GM23248 (cell line): Measurements from ENCODE around the gene C4orf33. TPM values are rescaled to one million over a fixed set of nuclear protein-coding genes. Genes with fewer than 3 reads are reported as not detected.
A peak's percentile ranks its signal among the peaks of the same experiment; 100 is the strongest.

Source experiments
- DNase-seq: peaks from one replicate; pipeline ENCODE4 v3.0.0-alpha.2; 2015
- H2AFZ ChIP-seq: fragments of 200-600 bp; sonication (generic); 2 replicates; pipeline ENCODE4 v1.6.1; 2016; ENCODE audit warnings: antibody characterized with exemption
- H3F3A ChIP-seq: fragments of 200-600 bp; sonication (generic); 2 replicates; pipeline ENCODE4 v1.6.1; 2016; ENCODE audit warnings: mild to moderate bottlenecking, antibody characterized with exemption, mixed run types; ENCODE audit not compliant: insufficient read depth
- H3K27ac ChIP-seq: fragments of 200-600 bp; sonication (generic); 2 replicates; pipeline ENCODE4 v1.5.1; 2016; ENCODE audit warnings: mild to moderate bottlenecking
- H3K27me3 ChIP-seq: fragments of 200-600 bp; sonication (generic); replicated peaks from 2 replicates; pipeline ENCODE4 v1.6.1; 2016; ENCODE audit warnings: mild to moderate bottlenecking; ENCODE audit not compliant: insufficient read depth
- H3K36me3 ChIP-seq: fragments of 200-600 bp; sonication (generic); 2 replicates; pipeline ENCODE4 v1.6.1; 2016; ENCODE audit warnings: low read depth, mild to moderate bottlenecking
- H3K4me1 ChIP-seq: fragments of 200-600 bp; sonication (generic); 2 replicates; pipeline ENCODE4 v1.6.1; 2016; ENCODE audit warnings: mild to moderate bottlenecking; ENCODE audit not compliant: insufficient read depth
- H3K4me2 ChIP-seq: fragments of 200-600 bp; sonication (generic); one replicate; pipeline ENCODE4 v1.6.1; 2016; ENCODE audit warnings: mild to moderate bottlenecking; ENCODE audit not compliant: unreplicated experiment
- H3K4me3 ChIP-seq: fragments of 200-600 bp; sonication (generic); 2 replicates; pipeline ENCODE4 v1.5.1; 2016; ENCODE audit warnings: mild to moderate bottlenecking
- H3K79me2 ChIP-seq: fragments of 200-600 bp; sonication (generic); 2 replicates; pipeline ENCODE4 v1.6.1; 2016; ENCODE audit warnings: mild to moderate bottlenecking; ENCODE audit not compliant: insufficient read depth
- H3K9ac ChIP-seq: fragments of 200-600 bp; sonication (generic); 2 replicates; pipeline ENCODE4 v1.6.1; 2016; ENCODE audit warnings: mild to moderate bottlenecking
- H3K9me2 ChIP-seq: fragments of 200-600 bp; sonication (generic); 2 replicates; pipeline ENCODE4 v1.6.1; 2016; ENCODE audit warnings: mixed run types, mild to moderate bottlenecking, moderate library complexity; ENCODE audit not compliant: insufficient read depth
- H3K9me3 ChIP-seq: fragments of 200-600 bp; sonication (generic); one replicate; pipeline ENCODE4 v1.6.1; 2017; ENCODE audit warnings: low read depth
- H4K20me1 ChIP-seq: fragments of 200-600 bp; sonication (generic); 2 replicates; pipeline ENCODE4 v1.6.0; 2016; ENCODE audit not compliant: insufficient read depth
- EZH2 ChIP-seq: fragments of 200-600 bp; sonication (generic); IDR thresholded peaks from 2 replicates; pipeline ENCODE4 v1.6.1; 2018; ENCODE audit warnings: antibody characterized with exemption, mild to moderate bottlenecking; ENCODE audit not compliant: insufficient read depth, poor library complexity, severe bottlenecking
- EZH2phosphoT487 ChIP-seq: fragments of 200-600 bp; sonication (generic); IDR thresholded peaks from 2 replicates; pipeline ENCODE4 v1.6.1; 2018; ENCODE audit warnings: antibody characterized with exemption, moderate library complexity, mild to moderate bottlenecking, low read depth; ENCODE audit not compliant: insufficient read depth
- WGBS, 2 experiments: methylation state at CpG; one replicate each; pipeline ENCODE4 v1.1.6; 2015 to 2017; ENCODE audit warnings: low lambda C conversion rate in 2 of 2, low coverage in 1 of 2; ENCODE audit errors: missing lambda C conversion rate in 2 of 2; 5-methylcytosine and 5-hydroxymethylcytosine counted together
- in situ Hi-C: fragments of 300-500 bp; cut with MboI; formaldehyde crosslinking; loops from 2 replicates; pipeline ENCODE4 v1.15.0; 2020
- polyA plus RNA-seq: library from polyadenylated mRNA; unstranded; fragments of >200 nt; fragmentation: Nextera tagmentation; extraction: Ambion mirVana; gene quantifications from 2 replicates; pipeline ENCODE4 v1.2.1, GENCODE V29; 2016
- total RNA-seq: library from RNA; depleted of rRNA; stranded (reverse); fragments of >200 nt; shearing (Covaris generic); gene quantifications from 2 replicates; pipeline ENCODE4 v1.2.3, GENCODE V29; 2014

The C4orf33 gene
- total and polyA plus RNA-seq, 2 experiments from 2014 or later = 5.6 to 7.8 TPM

DNA sequence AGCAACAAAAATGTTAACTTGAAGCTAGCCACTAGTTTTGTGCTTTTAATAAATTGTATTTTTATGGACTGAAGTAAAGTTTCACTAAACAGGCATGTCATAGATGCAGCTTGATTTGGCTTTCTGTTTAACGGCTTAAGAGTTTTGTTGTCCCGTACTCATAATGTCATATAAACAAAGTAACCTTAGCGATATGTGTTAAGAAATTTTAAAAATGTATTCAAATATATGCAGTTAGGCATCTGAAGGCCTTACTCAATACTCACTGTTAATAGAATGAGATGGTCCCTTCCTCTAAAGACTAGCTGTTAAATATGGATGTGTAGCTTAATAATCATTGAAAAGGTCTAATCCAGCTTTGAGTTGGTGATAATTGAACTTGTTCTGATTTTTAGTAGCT, 1.6 kb upstream of the C4orf33 start:
- H2AFZ ChIP-seq = peak overlapping the region; percentile 98
- in situ Hi-C loops = no loop called here
- peaks cover 20% of the 10 kb centered on the region for H3K4me1 ChIP-seq

DNA sequence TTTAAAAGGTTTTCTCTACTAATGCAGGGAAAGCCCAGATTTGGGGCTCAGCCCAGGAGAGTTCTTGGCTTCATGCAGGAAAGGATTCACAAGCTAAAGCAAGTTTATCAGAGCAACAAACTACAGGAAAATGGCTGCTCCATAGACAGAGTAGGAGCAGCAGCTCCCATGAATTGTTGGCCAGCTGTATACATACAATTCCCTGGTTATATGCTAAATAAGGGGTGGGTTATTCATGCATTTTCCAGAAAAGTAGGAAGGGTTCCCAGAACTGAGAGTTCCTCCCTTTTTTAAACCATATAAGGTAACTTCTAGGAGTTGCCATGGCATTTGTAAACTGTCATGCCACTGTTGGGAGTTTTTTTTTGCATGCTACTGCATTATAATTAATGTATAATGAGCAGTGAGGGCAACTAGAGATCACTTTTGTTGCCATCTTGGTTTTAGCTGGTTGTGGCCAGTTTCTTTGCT, 2.6 kb downstream of the C4orf33 start:
- no peaks in the 10 kb centered on the region for H3K36me3 ChIP-seq
- no peak overlapping the region for H3K9ac ChIP-seq
- H3K4me1 ChIP-seq = 0 out of 2 replicates have a peak, but pooled peaks cover 5% of the 10 kb centered on the region
- H4K20me1 ChIP-seq = no peaks in the 10 kb centered on the region
- no peak overlapping the region for H3K27ac ChIP-seq
- no peak overlapping the region for H3K4me2 ChIP-seq
- H3K4me3 ChIP-seq = no peak overlapping the region
- no peaks in the 10 kb centered on the region for H3K9me3 ChIP-seq
- no peaks in the 10 kb centered on the region for H3F3A ChIP-seq
- no peak for DNase-seq
- TF ChIP-seq EZH2 = no peak
- TF ChIP-seq EZH2phosphoT487 = no peak
- in situ Hi-C loops = no loop called here
- no peaks in the 10 kb centered on the region for H3K27me3 ChIP-seq
- H3K79me2 ChIP-seq = no peaks in the 10 kb centered on the region
- H3K9me2 ChIP-seq = no peaks in the 10 kb centered on the region
- H2AFZ ChIP-seq = no peak overlapping the region

More for the DNA sequence above, 1.6 kb upstream of the C4orf33 start:
- TF ChIP-seq EZH2 (no peak), EZH2phosphoT487 (no peak)
- Histone ChIP-seq H3K4me2 (peak overlapping the region; percentile 96), H3K79me2 (peaks cover 36% of the 10 kb centered on the region), H3K9me3 (no peaks in the 10 kb centered on the region), H3K9ac (peak overlapping the region; percentile 97), H3K27ac (peak overlapping the region; percentile 99; the same call in 1 of the 2 replicates), H3F3A (peaks cover 10% of the 10 kb centered on the region), H3K36me3 (no peaks in the 10 kb centered on the region), H3K9me2 (no peaks in the 10 kb centered on the region), H3K4me3 (peak overlapping the region; percentile 92), H4K20me1 (no peaks in the 10 kb centered on the region), H3K27me3 (no peaks in the 10 kb centered on the region)
- DNase-seq = peak; percentile 2
- 67 to 71% methylated on average over 3 of the region's 3 CpGs for WGBS, 2 experiments

DNA sequence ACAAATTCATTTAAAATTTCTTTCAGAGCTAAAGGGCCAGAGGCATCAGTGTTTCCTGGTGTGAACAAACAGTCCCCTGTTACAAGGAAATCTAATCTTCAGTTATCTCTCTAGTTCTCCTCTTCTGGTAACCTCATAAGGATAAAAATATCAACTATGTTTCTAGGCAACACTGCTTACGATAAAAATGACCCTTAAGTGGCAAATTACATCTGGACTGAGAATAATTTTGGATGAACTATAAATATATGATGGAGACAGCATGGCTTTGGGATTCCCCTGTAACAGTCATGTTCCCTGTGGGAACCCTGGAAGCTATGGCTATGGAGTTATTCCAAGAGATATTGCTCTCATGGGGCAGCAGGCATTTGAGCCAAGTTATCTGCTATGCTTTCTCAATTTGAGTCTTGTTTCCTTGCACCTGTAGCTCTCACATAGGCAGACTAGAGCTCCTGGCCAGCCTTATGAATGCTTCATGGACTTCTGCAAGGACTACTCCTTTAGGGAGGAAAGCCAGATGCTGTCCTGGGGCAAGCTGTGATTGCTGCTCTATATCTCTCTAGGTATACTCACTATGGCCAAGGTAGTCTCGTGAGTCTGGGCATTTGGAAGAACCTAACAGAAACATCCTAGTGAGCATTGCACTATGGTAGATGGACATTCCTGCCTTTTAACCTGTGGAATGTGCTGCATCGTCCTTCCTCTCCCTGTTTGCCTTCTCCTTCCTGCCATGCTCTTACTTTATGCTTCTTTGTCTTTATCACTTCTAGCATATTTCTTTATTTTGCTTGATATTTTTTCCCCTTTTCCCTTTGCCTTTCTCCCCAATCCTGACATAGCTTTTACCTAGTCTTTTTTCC, 14.2 kb downstream of the C4orf33 start:
- no peak overlapping the region for H3K9ac ChIP-seq
- no peak overlapping the region for H2AFZ ChIP-seq
- no peak overlapping the region for H3K4me2 ChIP-seq
- no peaks in the 10 kb centered on the region for H3K79me2 ChIP-seq
- no peaks in the 10 kb centered on the region for H3K27me3 ChIP-seq
- 85 to 87% methylated on average over 3 of the region's 3 CpGs for WGBS, 2 experiments
- no peaks in the 10 kb centered on the region for H3K9me3 ChIP-seq
- TF ChIP-seq EZH2 (no peak), EZH2phosphoT487 (no peak)
- H3K9me2 ChIP-seq = no peaks in the 10 kb centered on the region
- H4K20me1 ChIP-seq = no peaks in the 10 kb centered on the region
- H3K36me3 ChIP-seq = no peaks in the 10 kb centered on the region
- H3F3A ChIP-seq = no peaks in the 10 kb centered on the region
- no peaks in the 10 kb centered on the region for H3K4me1 ChIP-seq
- H3K4me3 ChIP-seq = no peak overlapping the region
- in situ Hi-C loops = no loop called here
- no peak overlapping the region for H3K27ac ChIP-seq
- DNase-seq = no peak

DNA sequence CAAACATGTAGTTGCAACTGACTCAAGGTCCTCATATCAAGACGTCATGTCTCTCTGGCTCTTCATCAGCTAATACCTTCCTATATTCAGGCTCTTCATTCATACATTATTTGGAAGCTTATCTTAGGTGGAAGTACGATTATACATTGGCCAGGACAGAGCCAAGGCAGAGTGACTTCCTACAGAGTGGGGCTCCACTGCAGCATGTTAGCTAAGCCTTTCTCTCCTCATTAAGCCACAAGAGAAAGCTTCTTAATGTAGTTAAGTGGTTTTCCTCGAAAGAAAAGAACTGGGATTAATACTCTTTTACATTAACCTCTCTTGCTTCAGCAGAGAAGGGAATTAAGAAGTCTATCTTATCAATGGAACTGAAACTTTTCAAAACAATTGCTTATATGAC, 15.0 kb downstream of the C4orf33 start:
- 85 to 90% methylated on average over 3 of the region's 3 CpGs for WGBS, 2 experiments
- no peaks in the 10 kb centered on the region for H3K79me2 ChIP-seq

More for the DNA sequence above, 15.0 kb downstream of the C4orf33 start:
- no peaks in the 10 kb centered on the region for H3K36me3 ChIP-seq
- TF ChIP-seq EZH2 (no peak), EZH2phosphoT487 (no peak)
- no peak overlapping the region for H3K4me3 ChIP-seq
- no peak overlapping the region for H2AFZ ChIP-seq
- no peaks in the 10 kb centered on the region for H3K4me1 ChIP-seq
- H3F3A ChIP-seq = no peaks in the 10 kb centered on the region
- no peak overlapping the region for H3K9ac ChIP-seq
- no peaks in the 10 kb centered on the region for H3K27me3 ChIP-seq
- no peaks in the 10 kb centered on the region for H3K9me3 ChIP-seq
- no peaks in the 10 kb centered on the region for H3K9me2 ChIP-seq
- H3K4me2 ChIP-seq = no peak overlapping the region
- DNase-seq = no peak
- H3K27ac ChIP-seq = no peak overlapping the region
- H4K20me1 ChIP-seq = no peaks in the 10 kb centered on the region
- in situ Hi-C loops = no loop called here
